A673 (cell line): ENCODE results near the gene AFF1. TPM values are rescaled to one million over a fixed set of nuclear protein-coding genes. Genes with fewer than 3 reads are reported as not detected.

Source experiments
- BruUV-seq: library from RNA; stranded (reverse); fragments of 400-500 nt; replicated peaks from 2 replicates; lab custom pipeline; 2021; lab: Mats Ljungman, UMichigan
- CTCF ChIA-PET: fragments of 300-600 bp; sonication (Branson Sonifier 250); formaldehyde crosslinking; loops from one replicate; lab custom pipeline; 2022; ENCODE audit warnings: antibody characterized with exemption; lab: Charles Lee
- POLR2A ChIA-PET: fragments of 300-600 bp; sonication (Branson Sonifier 250); formaldehyde crosslinking; loops from one replicate; lab custom pipeline; 2022; ENCODE audit warnings: antibody characterized with exemption; ENCODE audit not compliant: low non-redundant PET; lab: Charles Lee
- DNase-seq: peaks from one replicate; pipeline ENCODE4 v3.0.0-alpha.2; 2015; ENCODE audit warnings: low spot score
- H3K27ac ChIP-seq: fragments of 200-600 bp; sonication (generic); 2 replicates; pipeline ENCODE4 v1.5.1; 2016; ENCODE audit warnings: mixed run types, low read depth, mild to moderate bottlenecking, mixed read lengths, antibody characterized with exemption, low read length; ENCODE audit not compliant: poor library complexity, severe bottlenecking
- H3K27me3 ChIP-seq: fragments of 200-600 bp; sonication (generic); replicated peaks from 2 replicates; pipeline ENCODE4 v1.6.1; 2017; ENCODE audit warnings: mixed run types, low read depth, mild to moderate bottlenecking, mixed read lengths, antibody characterized with exemption, low read length; ENCODE audit not compliant: insufficient read depth, poor library complexity
- H3K36me3 ChIP-seq: fragments of 200-600 bp; sonication (generic); 2 replicates; pipeline ENCODE4 v1.6.1; 2016; ENCODE audit warnings: mixed run types, mild to moderate bottlenecking, mixed read lengths, antibody characterized with exemption, low read length; ENCODE audit not compliant: insufficient read depth, poor library complexity, severe bottlenecking
- H3K4me1 ChIP-seq: fragments of 200-600 bp; sonication (generic); 2 replicates; pipeline ENCODE4 v1.6.1; 2017; ENCODE audit warnings: mixed run types, mild to moderate bottlenecking, mixed read lengths, antibody characterized with exemption, low read length; ENCODE audit not compliant: insufficient read depth, poor library complexity, severe bottlenecking
- H3K4me3 ChIP-seq: fragments of 200-600 bp; sonication (generic); 2 replicates; pipeline ENCODE4 v1.5.1; 2016; ENCODE audit warnings: low read depth, mixed run types, mild to moderate bottlenecking, mixed read lengths, low read length; ENCODE audit not compliant: poor library complexity, severe bottlenecking
- H3K9me3 ChIP-seq: fragments of 200-600 bp; sonication (generic); 2 replicates; pipeline ENCODE4 v1.6.1; 2016; ENCODE audit warnings: mixed run types, low read depth, mild to moderate bottlenecking, mixed read lengths, antibody characterized with exemption, low read length; ENCODE audit not compliant: poor library complexity, severe bottlenecking
- EZH2 ChIP-seq: fragments of 200-600 bp; sonication (generic); IDR thresholded peaks from 2 replicates; pipeline ENCODE4 v1.6.1; 2017; ENCODE audit warnings: borderline replicate concordance, low read depth, mild to moderate bottlenecking, mixed read lengths, antibody characterized with exemption, low read length; ENCODE audit not compliant: poor library complexity, severe bottlenecking
- intact Hi-C: fragments of 100-400 bp; cut with micrococcal nuclease; formaldehyde crosslinking; loops from one replicate; pipeline ENCODE4 v1.10.0; 2022; ENCODE audit not compliant: unreplicated experiment
- total RNA-seq: library from RNA; stranded (reverse); gene quantifications from 2 replicates; pipeline ENCODE4 v1.2.3, GENCODE V29; 2021
- TF ChIP-seq, protein P1 (sequence below): fragments of 300-800, 200-600 bp; sonication (generic); conservative IDR thresholded peaks from 2 replicates; pipeline ENCODE4 v1.5.1; 2017; ENCODE audit warnings: low read depth, mild to moderate bottlenecking, antibody characterized with exemption, low read length, moderate library complexity, mixed read lengths

AFF1 gene
- total RNA-seq, 1 experiment from 2014 or later, result 60.1 TPM

DNA sequence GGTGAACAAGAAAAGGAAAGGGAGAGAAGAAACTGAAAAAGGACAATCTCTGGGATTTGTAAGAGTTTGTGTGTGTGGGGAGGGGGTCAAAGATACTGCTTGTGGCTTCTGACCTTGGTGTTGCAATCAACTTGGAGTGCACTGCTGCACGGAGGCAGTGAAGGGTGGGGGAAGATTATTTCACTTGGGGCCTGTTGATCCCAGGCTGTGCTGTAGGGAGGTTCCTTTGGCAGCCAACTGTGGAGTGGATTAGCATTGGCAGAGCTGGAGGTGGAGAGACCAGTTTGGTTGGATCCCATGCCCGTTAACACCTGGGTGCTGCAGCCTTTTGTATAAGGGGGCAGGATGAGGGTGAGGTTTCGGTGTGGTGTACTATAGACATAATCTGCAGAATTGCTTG is 38.2 kb downstream of the AFF1 start:
- H3K9me3 ChIP-seq, result no peaks in the 10 kb centered on the region
- no peak for TF ChIP-seq EZH2
- TF ChIP-seq, protein P1, sequence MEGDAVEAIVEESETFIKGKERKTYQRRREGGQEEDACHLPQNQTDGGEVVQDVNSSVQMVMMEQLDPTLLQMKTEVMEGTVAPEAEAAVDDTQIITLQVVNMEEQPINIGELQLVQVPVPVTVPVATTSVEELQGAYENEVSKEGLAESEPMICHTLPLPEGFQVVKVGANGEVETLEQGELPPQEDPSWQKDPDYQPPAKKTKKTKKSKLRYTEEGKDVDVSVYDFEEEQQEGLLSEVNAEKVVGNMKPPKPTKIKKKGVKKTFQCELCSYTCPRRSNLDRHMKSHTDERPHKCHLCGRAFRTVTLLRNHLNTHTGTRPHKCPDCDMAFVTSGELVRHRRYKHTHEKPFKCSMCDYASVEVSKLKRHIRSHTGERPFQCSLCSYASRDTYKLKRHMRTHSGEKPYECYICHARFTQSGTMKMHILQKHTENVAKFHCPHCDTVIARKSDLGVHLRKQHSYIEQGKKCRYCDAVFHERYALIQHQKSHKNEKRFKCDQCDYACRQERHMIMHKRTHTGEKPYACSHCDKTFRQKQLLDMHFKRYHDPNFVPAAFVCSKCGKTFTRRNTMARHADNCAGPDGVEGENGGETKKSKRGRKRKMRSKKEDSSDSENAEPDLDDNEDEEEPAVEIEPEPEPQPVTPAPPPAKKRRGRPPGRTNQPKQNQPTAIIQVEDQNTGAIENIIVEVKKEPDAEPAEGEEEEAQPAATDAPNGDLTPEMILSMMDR, result no peak
- intact Hi-C loops, result no loop called here
- no peaks in the 10 kb centered on the region for H3K27me3 ChIP-seq
- no peak overlapping the region for H3K4me3 ChIP-seq
- ChIA-PET POLR2A (no interaction called here), CTCF (interaction anchor here (0.6 kb wide), 1 partner anchor 50 kb away, joined by 3 read pairs; no protein-coding TSS in a partner anchor)
- peaks cover 72% of the 10 kb centered on the region for H3K4me1 ChIP-seq
- no peaks in the 10 kb centered on the region for H3K36me3 ChIP-seq
- peak overlapping the region; percentile 96 for H3K27ac ChIP-seq
- DNase-seq, result no peak
- no TSS peak for BruUV-seq

DNA sequence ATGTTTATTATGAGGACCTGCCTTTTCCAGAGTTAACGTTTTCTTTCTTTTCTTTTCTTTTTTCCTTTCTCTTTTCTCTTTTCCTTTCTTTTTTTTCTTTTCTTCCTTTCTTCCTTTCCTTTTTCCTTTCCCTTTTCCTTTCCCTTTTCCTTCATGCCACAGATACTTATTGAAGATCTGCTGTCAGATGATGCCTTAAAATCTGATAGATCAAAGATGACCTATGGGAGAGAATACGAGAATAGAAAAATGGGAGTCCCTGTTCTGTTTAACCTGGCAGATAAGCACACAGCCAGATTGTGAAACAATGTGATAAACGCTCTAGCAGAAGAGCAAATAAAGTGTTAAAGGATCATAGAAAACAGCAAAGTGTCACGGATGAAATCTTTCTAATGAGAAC is 38.9 kb downstream of the AFF1 start:
- Histone ChIP-seq H3K9me3 (no peaks in the 10 kb centered on the region), H3K4me3 (no peak overlapping the region), H3K27ac (peak overlapping the region; percentile 96), H3K36me3 (no peaks in the 10 kb centered on the region), H3K4me1 (peaks cover 71% of the 10 kb centered on the region), H3K27me3 (no peaks in the 10 kb centered on the region)
- CTCF ChIA-PET, result no interaction called here
- POLR2A ChIA-PET, result no interaction called here
- TF ChIP-seq EZH2, result no peak
- TF ChIP-seq, protein P1, result no peak
- no TSS peak for BruUV-seq
- intact Hi-C loops, result no loop called here
- DNase-seq, result no peak

DNA sequence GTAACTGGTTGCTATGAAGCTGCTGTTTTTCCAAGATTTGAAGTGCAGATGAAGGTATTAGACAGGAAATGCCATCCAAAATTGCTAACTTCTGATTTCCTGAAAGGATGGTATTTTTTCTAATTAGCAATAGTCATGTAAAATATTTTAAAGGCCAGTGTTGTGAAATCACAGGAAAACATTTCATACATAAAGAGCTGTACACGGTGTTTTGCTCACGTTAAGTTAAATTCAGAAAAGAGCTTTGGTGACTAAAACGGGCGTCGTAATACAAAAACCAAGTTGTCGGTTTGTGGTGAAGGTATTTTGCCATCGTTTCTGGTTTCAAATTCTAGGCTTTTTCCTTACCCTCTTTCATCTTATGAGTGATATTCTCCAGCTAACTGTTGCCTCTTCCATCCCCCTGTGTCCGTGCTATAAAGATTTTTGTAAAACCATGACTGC is 39.8 kb downstream of the AFF1 start:
- Histone ChIP-seq H3K4me1 (peaks cover 71% of the 10 kb centered on the region), H3K27me3 (no peaks in the 10 kb centered on the region), H3K9me3 (no peaks in the 10 kb centered on the region), H3K27ac (peak overlapping the region; percentile 96), H3K36me3 (no peaks in the 10 kb centered on the region), H3K4me3 (no peak overlapping the region)
- intact Hi-C loops, result no loop called here
- no TSS peak for BruUV-seq
- ChIA-PET POLR2A (no interaction called here), CTCF (interaction anchor here (0.5 kb wide), 1 partner anchor 58 kb away, joined by 5 read pairs; no protein-coding TSS in a partner anchor)
- DNase-seq, result peak; percentile 88
- no peak for TF ChIP-seq EZH2
- TF ChIP-seq, protein P1, result no peak
